SKM-1 (cell line): ENCODE measurements around the gene PSMD4.
"Not testable (repeated sequence)": the region's sequence is repeated elsewhere in the genome, so short reads cannot be mapped to it uniquely, and the experiment has no call there.

Source experiments
- DNase-seq: peaks from one replicate; lab custom pipeline; 2025; ENCODE audit not compliant: unreplicated experiment; lab: John Stamatoyannopoulos, UW

The PSMD4 gene

DNA sequence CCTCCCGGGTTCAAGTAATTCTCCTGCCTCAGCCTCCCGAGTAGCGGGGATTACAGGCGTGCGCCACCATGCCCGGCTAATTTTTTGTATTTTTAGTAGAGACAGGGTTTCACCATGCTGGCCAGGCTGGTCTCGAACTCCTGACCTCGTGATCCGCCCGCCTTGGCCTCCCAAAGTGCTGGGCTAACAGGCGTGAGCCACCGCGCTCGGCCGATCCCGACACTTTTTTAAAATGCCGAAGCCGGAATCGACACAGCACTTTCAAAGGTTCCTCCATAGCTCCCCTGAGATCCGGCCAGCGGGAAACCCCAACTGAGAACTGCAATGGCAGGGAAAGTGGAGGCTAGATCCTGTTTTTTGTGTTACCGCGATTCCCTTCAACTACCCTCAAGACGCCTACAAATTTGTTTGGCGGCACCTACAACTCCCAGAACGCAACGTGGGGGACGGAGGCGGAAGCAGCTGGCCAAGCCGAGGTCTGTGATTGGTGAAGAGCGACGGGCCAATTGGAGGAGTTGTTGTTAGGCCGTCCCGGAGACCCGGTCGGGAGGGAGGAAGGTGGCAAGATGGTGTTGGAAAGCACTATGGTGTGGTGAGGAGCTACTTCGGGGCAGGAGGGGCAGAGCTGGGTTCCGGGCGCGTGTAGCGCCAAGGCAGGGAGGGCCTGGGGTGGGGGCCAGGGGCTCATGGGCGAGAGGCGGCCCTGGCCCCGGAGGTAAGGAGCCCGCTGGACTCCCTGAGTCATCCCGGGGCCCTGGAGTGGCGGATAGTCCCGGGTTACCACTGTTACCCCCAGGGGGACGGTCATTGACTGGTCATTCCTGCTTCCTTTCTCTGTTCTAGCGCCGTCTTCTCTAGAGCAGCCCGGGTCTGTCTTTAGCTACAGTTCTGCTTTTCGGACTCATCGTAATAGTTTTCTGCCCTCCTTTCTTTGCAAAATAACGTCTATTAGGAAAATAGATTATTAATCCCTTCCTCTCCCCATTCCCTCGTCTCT lies at the start of gene PSMD4:
Gene PSMD4 (plus strand): TSS at position 518 of the 997 bp plus-strand sequence. CDS start 49 bp downstream, at position 567.
- peak; percentile 100 for DNase-seq

DNA sequence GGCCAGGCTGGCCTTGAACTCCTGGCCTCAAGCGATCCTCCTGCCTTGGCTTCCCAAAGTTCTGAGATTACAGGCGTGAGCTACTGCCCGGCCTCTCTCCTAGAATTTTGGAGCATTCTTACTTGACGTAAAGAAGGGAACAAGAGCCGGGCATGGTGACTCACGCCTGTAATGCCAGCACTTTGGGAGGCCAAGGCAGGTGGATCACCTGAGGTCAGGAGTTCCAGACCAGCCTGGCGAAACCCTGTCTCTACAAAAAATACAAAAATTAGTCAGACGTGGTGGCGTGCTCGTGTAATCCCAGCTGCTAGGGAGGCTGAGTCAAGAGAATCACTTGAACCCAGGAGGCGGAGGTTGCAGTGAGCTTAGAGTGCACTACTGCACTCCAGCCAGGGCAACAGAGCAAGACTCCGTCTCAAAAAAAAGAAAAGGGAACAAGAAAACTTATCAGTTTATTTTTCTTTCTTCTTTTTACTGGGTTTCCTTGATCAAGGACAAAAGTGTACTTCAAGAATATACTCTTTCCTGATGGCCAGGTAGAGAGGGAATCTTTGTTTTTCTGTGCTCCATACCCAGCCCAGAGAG lies 49.1 kb upstream of the PSMD4 start:
- not testable (repeated sequence) for DNase-seq

DNA sequence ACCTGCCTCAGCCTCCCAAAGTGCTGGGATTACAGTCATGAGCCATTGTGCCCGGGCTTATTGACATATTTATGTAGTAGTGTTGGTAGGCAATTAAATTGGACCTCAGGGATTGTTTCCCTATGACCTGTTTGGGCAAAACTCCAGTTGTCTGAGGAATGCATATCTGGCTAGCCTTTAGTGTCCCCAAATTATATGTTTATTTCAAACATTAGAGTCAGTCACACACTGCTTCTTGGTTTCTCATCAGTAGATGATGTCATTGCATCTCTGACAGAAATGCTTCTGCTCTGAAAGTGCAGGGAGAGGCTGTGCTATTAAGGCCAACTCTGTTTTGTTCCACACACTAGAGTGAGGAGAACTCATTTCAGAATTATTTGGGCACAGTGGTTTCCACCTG lies 43.7 kb upstream of the PSMD4 start:
- no peak for DNase-seq

DNA sequence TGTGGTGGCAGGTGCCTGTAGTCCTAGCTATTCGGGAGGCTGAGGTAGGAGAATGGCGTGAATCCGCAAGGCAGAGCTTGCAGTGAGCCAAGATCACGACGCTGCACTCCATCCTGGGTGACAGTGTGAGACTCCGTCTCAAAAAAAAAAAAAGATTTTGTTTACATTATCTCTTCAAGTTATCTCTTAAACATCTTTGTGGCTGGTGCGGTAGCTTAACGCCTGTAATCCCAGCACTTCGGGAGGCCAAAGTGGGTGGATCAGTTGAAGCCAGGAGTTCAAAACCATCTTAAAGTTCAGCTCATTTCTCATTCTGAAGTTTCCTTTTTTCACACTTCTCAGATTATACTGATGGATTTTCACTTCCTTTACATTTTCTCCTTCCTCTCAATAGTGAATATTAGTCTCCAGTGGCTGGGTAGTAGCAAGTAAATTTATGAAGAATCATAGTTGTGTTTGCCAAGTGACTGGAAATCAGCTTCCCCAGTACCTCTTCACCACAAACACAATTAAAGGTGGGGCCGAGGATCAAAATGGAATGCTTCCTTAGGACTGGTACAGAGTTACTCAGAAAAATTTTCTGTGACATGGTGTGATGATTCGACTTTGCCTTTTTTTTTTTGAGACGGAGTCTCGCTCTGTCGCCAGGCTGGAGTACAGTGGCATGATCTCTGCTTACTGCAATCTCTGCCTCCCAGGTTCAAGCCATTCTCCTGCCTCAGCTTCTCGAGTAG lies 42.4 kb upstream of the PSMD4 start:
- no peak for DNase-seq

DNA sequence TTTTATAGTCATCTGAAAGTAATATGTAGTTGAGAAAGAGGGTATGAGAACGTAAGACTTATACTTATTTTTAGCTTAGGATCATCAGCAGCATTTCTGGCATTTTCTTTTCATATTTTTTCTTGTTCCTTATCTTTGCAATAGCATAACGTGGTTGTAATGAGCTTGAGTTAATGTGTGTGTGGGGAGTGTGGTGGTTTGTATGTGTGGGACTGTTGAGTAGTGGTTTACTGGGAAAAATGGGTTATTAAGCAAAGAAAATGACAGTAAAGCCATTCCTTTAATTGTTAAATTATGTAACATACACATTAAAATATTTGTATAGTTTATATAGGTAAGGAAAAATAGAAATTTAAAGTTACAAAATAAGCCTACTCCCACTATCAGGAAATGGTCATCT lies 41.0 kb upstream of the PSMD4 start:
- DNase-seq, result no peak

DNA sequence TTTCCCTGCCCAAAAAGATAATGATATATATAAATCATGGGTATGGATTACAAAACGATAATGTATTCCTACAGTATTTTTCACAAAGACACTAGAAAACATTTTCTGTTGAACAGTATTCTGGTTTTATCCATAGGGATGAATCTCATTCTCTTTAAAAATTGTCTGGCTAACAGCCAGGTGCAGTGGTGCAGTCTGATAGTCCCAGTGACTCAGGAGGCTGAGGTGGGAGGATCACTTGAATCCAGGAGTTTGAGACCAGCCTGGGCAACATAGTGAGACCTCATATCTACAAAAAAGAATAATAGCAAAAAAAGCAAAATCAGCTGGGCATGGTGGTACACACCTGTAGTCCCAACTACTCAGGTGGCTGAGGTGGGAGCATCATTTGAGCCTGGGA lies 32.9 kb upstream of the PSMD4 start:
- no peak for DNase-seq

DNA sequence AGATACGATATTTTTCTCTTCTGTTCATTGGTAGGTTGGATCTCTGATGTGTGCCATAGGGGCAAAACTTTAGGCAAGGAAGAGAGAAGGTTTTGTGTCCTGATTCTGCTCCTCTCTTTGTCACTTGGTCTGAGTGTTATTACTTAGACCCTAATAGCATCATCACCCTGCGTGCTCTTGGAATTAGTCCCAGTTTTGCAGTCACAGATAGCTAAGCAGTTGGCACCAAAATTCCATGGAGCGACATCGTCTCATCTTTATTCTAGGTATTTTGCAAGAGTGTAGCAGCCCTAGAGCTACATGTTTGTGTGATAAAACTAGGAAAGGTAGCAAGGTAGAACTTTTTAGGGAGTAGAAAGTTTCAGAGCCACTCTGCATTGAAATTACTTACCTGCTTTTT lies 32.4 kb upstream of the PSMD4 start:
- no peak for DNase-seq

DNA sequence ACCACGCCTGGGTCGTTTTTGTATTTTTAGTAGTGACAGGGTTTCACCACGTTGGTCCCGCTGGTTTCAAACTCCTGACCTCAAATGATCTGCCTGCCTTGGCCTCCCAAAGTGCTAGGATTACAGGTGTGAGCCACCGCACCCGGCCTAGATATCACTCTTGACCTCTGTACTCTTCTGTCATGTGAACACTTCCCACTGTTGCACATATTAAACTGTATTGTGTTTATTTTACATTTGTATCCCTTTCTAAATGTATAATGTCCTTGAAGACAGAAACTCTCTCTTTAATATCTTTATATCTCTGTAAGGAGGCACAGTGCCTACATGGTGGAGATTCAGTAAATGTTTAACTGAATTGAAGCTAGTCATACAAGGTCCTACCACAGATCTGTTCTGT lies 19.3 kb upstream of the PSMD4 start:
- no peak for DNase-seq

DNA sequence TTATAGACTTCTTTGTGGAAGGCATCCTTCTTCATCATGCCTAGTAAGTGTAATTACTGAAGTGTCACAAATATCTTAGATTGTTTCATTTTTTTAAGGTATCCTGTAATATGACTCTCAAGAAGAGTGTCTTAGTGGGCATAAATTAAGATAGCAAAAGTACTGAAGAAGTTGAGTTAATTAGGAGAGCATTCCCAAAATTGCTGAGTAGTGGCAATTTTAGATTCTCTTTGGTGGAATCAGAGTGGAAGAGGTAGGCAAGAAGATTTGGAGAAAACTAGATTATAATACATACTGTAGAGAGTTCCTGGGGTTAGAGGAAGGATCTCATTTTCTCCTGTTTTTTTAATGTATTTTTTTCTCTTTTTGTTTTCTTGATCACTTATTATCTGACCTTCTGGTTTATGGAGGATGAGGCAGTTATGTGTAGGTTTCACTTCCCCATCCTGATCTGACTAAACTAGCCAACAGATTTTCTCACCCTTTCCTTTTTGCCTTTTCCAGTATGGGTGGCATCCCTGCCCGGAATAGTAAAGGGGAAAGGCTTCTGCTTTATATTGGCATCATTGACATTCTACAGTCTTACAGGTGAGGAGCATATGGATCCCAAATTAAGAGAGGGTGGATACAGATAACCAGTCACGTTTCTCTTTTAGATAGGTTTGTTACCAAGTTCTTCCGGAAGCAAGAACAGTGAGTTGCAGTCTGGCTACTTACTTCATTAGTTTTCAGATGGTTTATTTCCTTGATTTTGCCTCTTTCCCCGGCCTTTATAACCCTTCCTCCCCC lies 16.7 kb upstream of the PSMD4 start:
- DNase-seq, result no peak

DNA sequence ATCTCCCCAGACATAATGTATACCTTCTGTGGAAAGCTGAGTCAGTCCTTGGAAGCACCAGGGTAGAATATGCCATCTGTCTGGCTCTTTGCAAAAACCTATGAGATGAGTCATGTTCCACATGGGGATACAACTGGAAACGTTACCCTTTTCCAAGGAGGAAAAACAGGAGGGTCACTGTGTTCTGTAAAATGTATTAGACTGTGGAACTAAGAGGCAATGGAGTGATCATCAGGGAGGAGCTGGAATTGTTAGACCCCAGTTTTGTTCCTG lies 16.1 kb upstream of the PSMD4 start:
- no peak for DNase-seq

DNA sequence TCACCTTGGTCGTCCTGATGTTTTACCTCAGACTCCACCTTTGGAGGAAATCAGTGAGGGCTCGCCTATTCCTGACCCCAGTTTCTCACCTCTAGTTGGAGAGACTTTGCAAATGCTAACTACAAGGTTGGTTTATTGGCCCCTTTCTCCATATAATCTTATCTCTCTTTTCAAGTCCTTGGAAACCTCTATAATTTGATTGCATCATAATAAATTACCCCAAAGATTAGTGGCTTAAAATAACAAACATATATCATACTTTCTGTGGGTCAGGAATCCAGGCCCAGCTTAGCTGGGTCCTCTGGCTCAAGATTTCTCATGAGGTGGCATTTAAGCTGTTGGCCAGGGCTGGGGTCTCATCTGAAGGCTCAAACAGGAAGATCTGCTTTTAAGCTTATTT lies 12.1 kb upstream of the PSMD4 start:
- DNase-seq, result no peak

DNA sequence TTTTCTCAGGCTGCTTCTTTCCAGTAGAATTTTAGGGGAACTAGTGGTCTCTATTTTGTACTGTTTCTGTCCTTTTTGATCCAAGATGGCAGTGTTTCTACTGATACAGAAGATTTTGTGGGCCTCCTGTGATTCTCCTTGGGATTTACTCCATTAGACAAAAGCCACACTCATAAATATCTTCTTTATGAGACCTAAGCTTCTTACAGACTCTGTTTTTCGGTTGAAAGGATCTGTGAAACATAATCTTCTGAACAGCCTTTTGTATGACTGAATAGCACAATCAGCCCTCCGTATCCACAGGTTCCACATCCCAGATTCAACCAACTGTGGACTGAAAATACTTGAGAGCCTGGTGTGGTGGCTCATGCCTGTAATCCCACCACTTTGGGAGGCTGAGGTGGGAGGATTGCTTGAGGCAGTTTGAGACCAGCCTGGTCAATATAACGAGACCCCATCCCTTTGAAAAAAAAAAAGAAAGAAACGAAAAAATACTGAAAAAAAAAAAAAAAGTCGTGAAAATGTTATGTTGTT lies 10.8 kb upstream of the PSMD4 start:
- DNase-seq, result no peak

DNA sequence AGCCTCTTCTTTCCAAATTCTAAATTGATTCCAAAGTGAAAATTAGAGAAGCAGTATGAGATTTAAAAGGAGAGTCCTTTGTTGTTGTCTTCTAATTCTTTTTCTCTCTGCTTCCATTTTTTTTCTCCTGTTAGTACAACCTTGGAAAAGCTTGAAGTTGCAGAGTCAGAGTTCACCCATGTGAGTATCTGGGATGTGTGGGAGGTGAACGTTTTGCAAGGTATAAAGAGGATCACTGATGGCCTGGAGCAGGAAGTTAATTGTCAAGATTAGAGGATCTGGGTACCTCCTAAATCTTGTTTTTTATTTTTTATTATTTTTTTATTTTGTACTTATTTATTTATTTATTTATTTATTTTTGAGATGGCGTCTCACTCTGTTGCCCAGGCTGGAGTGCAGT lies 7.7 kb upstream of the PSMD4 start:
- no peak for DNase-seq

DNA sequence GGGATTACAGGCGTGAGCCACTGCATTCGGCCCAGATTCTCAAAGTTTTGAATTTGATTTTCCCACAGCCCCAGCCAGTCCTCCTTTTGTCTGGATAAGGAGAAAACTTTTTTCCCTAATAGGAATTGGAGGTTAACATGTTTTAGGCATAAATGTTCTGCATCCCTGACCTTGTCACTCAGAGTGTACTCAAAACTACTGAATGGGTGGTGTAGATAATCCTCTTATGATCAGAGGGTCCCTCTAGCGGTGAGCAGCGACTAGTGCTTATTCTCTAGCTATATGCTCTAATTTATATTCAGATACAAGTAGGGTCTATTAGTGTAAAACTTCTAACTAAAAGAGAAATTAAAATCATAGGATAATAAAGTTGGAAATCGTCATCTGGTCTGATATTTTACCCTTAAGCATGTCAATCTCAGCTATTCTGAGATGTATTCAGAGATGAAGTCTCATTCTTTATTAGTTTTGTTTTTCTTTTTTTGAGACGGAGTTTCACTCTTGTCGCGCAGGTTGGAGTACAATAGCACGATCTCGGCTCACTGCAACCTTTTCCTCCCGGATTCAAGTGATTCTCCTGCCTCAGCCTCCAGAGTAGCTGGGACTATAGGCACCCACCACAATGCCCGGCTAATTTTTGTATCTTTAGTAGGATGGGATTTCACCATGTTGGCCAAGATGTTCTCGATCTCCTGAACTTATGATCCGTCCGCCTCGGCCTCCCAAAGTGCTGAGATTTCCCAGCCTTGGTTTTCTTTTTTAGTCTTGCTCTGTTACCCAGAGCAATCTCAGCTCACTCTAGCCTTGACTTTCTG lies 2.7 kb upstream of the PSMD4 start:
- peak; percentile 97 for DNase-seq

DNA sequence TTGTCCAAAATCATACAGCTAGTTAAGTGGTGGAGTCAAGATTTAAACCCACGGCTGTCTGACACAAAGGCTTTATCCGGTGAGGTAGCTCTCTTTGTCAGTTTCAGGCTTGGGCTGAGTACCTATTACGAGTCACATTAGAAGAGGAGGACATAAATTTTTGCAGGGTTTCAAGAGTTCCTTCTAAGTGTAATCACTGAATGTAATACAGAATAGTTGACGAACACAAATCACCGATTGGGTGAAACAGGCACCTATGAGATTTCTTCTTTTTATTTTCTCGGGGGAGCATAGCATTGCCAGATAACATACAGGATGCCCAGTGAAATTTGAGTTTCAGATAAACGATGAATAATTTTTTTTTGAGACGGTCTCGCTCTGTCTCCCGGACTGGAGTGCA lies 847 bp downstream of the PSMD4 start:
- DNase-seq, result no peak

DNA sequence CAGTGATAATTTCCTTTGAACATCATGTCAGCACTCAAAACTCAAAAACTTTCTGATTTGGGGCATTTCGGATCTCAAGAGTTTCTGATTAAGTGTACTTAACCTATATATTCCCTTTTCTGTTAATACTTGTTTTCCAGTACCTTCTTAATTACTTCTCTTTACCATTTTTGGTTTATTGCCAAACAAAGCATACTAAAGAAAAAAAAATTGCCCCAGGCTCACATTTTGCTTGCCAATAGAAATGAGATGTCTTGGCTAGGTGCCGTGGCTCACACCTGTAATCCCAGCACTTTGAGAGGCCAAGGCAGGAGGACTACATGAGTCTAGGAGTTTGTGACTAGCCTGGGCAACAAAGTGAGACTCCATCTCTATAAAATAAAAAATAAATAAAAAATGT lies 4.8 kb downstream of the PSMD4 start:
- no peak for DNase-seq

DNA sequence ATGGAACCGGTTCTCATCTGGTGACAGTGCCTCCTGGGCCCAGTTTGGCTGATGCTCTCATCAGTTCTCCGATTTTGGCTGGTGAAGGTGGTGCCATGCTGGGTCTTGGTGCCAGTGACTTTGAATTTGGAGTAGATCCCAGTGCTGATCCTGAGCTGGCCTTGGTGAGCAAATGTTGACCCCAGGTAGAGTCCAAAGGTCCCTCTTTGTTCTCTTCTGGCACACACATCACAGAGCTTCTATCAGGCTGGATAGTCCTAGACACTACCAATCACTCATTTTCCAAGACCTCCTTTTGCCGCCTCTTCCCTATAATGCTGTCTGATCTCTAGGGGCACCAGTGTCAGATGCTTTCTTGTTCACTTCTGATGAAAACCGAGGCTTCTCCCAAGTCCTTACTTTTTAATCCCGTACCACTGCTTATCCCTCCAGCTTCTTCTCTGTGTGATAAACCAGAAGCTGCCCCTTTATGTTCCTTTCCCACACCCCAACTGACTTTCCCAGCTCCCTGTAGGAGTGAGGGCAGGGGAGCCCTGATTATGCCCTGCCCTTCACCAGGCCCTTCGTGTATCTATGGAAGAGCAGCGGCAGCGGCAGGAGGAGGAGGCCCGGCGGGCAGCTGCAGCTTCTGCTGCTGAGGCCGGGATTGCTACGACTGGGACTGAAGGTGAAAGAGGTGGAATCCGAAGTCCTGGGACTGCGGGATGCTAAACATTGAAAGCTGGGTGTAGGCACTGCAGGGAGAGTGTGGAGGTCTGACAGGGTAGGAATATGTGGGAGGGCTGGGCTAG lies 11.1 kb downstream of the PSMD4 start:
- no peak for DNase-seq

DNA sequence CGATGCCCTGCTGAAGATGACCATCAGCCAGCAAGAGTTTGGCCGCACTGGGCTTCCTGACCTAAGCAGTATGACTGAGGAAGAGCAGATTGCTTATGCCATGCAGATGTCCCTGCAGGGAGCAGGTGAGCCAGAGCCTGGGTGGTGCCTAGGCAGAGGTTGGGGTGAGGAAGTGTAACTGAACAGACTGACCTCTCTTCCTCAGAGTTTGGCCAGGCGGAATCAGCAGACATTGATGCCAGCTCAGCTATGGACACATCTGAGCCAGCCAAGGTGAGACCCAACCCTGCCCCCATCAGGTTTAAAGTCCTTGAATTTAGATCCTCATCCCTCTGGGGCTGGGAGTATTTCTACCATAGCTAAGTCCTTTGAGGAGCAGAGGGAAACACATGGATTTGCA lies 11.8 kb downstream of the PSMD4 start:
- no peak for DNase-seq

DNA sequence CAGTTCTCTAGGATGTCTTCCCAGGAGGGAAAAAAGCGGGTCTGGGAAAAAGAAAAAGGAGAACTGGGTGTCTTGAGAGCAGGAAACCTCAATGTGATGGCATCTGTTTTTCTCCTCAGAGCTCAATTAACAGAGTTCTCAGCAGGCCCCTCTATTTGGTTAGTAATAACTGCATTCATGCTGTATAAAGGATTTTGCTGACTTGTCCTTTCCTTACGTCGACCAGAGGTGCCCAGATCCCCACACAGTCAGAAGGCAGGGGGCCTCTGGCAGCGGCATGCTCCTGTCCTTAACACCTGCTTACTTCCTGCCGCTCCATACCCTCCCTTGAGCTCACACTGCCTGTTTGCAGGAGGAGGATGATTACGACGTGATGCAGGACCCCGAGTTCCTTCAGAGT lies 12.3 kb downstream of the PSMD4 start:
- DNase-seq, result no peak
